Measurements from ENCODE around the gene USPL1.

The USPL1 gene

GRCh38 chr13:30617315-30618185 lies at the start of gene USPL1:
Gene USPL1, plus strand, starts transcription at chr13:30617920. Its CDS starts 3,221 bp downstream, at chr13:30621141.
- TF ChIP-seq ESRRG (CRISPR knock-in tag; IDR thresholded peaks at IDR 0.05) (no peak), TSHZ2 (CRISPR knock-in tag; IDR thresholded peaks at IDR 0.05) (no peak), ZNF8 (CRISPR knock-in tag; IDR thresholded peaks at IDR 0.05) (0 out of 2 replicates have a peak, but pooled peaks have one; percentile 3), CSDC2 (CRISPR knock-in tag; IDR thresholded peaks at IDR 0.05) (no peak), ISL1 (CRISPR knock-in tag; IDR thresholded peaks at IDR 0.05) (0 out of 2 replicates have a peak, but pooled peaks have one; percentile 11), GLIS3 (CRISPR knock-in tag; IDR thresholded peaks at IDR 0.05) (no peak), TCF4 (CRISPR knock-in tag; IDR thresholded peaks at IDR 0.05; ENCODE audit: borderline replicate concordance) (peak; percentile 30; the same call in 1 of the 2 replicates), ZNF70 (CRISPR knock-in tag; IDR thresholded peaks at IDR 0.05) (0 out of 2 replicates have a peak, but pooled peaks have one; percentile 41), CSRNP3 (CRISPR knock-in tag; IDR thresholded peaks at IDR 0.05) (0 out of 2 replicates have a peak, but pooled peaks have one; percentile 47)
- ATAC-seq, result peak; percentile 90

- peak; percentile 93 for ATAC-seq
- peak; percentile 40; the same call in 1 of the 2 replicates for TF ChIP-seq ZFP3 (CRISPR knock-in tag; IDR thresholded peaks at IDR 0.05)
- TF ChIP-seq ISL1 (CRISPR knock-in tag; IDR thresholded peaks at IDR 0.05), result peak; percentile 39; the same call in 1 of the 2 replicates
- no peak for TF ChIP-seq TOX (CRISPR knock-in tag; IDR thresholded peaks at IDR 0.05; ENCODE audit: borderline replicate concordance)
These were observed 47.7 kb upstream of the USPL1 start for GRCh38 chr13:30569901-30570576.

- ATAC-seq, result no peak
- no peak for TF ChIP-seq PATZ1 (CRISPR knock-in tag; IDR thresholded peaks at IDR 0.05; ENCODE audit: borderline replicate concordance)
- TF ChIP-seq CSDC2 (CRISPR knock-in tag; IDR thresholded peaks at IDR 0.05), result no peak
- no peak for TF ChIP-seq SNAI2 (CRISPR knock-in tag; IDR thresholded peaks at IDR 0.05)
- TF ChIP-seq TOX (CRISPR knock-in tag; IDR thresholded peaks at IDR 0.05; ENCODE audit: borderline replicate concordance), result no peak
- TF ChIP-seq CREB5 (CRISPR knock-in tag; IDR thresholded peaks at IDR 0.05; ENCODE audit: low read depth), result no peak
- no peak for TF ChIP-seq BACH2 (CRISPR knock-in tag; IDR thresholded peaks at IDR 0.05; ENCODE audit: borderline replicate concordance)
- no peak for TF ChIP-seq ZNF565 (CRISPR knock-in tag; conservative IDR thresholded peaks at IDR 0.05; ENCODE audit: low read depth)
- TF ChIP-seq ESRRG (CRISPR knock-in tag; IDR thresholded peaks at IDR 0.05), result no peak
- TF ChIP-seq TSHZ2 (CRISPR knock-in tag; IDR thresholded peaks at IDR 0.05), result no peak
- no peak for TF ChIP-seq ARNTL (CRISPR knock-in tag; IDR thresholded peaks at IDR 0.05; ENCODE audit: borderline replicate concordance, low read depth)
- TF ChIP-seq TCF4 (CRISPR knock-in tag; IDR thresholded peaks at IDR 0.05; ENCODE audit: borderline replicate concordance), result no peak
These were observed 47.0 kb upstream of the USPL1 start for GRCh38 chr13:30570691-30571090.

All from SK-N-SH treated with all-trans-retinoic acid at 6 μM for 48 hours (cell line).